Upper lobe of right lung (tissue), 1 donor: ENCODE measurements around the gene MAP4K4. TPM values are rescaled to one million over a fixed set of nuclear protein-coding genes. Genes with fewer than 3 reads are reported as not detected.

Experiments used
- ATAC-seq: fragments of 200-7000 bp; cut with Tn5 transposase; one replicate; pipeline ENCODE4 v1.9.1; 2020; ENCODE audit warnings: mild to moderate bottlenecking, moderate library complexity
- DNase-seq: peaks from one replicate; pipeline ENCODE4 v3.0.0-alpha.2; 2020
- H3K27ac ChIP-seq: fragments of 200-600 bp; one replicate; pipeline ENCODE4 v1.8.0; 2022
- H3K27me3 ChIP-seq: fragments of 200-600 bp; one replicate; pipeline ENCODE4 v1.8.0; 2022; ENCODE audit warnings: mild to moderate bottlenecking
- H3K36me3 ChIP-seq: fragments of 200-600 bp; one replicate; pipeline ENCODE4 v1.8.0; 2022
- H3K4me1 ChIP-seq: fragments of 200-600 bp; one replicate; pipeline ENCODE4 v1.8.0; 2022
- H3K4me3 ChIP-seq: fragments of 200-600 bp; one replicate; pipeline ENCODE4 v1.8.0; 2022; ENCODE audit warnings: mild to moderate bottlenecking
- H3K9me3 ChIP-seq: fragments of 200-600 bp; one replicate; pipeline ENCODE4 v1.8.0; 2022
- CTCF ChIP-seq: fragments of 200-600 bp; IDR thresholded peaks from one replicate; pipeline ENCODE4 v1.8.0; 2022; ENCODE audit warnings: antibody characterized with exemption
- intact Hi-C: fragments of 100-400 bp; cut with DNase I; formaldehyde crosslinking; loops from one replicate; pipeline ENCODE4 v1.11.0; 2022
- total RNA-seq: library from RNA; stranded (reverse); fragmentation: NEBNext Ultra II Directional; extraction: Animal tissue kit (Norgen Biotek cat#: 25700); gene quantifications from one replicate; pipeline ENCODE4 v1.2.1, GENCODE V29; 2021
- donor health status: DM: no; HTN: yes; CAD: no; lungs with severe emphysema.

The MAP4K4 gene
- total RNA-seq, 1 donor from 2014 or later = 88.7 TPM

GRCh38 chr2:101814752-101815151 lies 117.2 kb downstream of the MAP4K4 start:
- H3K36me3 ChIP-seq = no peaks in the 10 kb centered on the region
- H3K9me3 ChIP-seq = no peaks in the 10 kb centered on the region
- TF ChIP-seq CTCF = no peak
- H3K27ac ChIP-seq = no peak overlapping the region
- H3K4me1 ChIP-seq = peaks cover 30% of the 10 kb centered on the region
- no peak overlapping the region for H3K4me3 ChIP-seq
- intact Hi-C loops = no loop called here
- H3K27me3 ChIP-seq = no peaks in the 10 kb centered on the region
- no peak for DNase-seq
- ATAC-seq = no peak

GRCh38 chr2:101815154-101815553 lies 117.6 kb downstream of the MAP4K4 start:
- ATAC-seq (no peak), DNase-seq (no peak)
- no peak overlapping the region for H3K27ac ChIP-seq
- intact Hi-C loops = no loop called here
- no peaks in the 10 kb centered on the region for H3K36me3 ChIP-seq
- no peaks in the 10 kb centered on the region for H3K27me3 ChIP-seq
- H3K4me1 ChIP-seq = peaks cover 33% of the 10 kb centered on the region
- H3K9me3 ChIP-seq = no peaks in the 10 kb centered on the region
- no peak for TF ChIP-seq CTCF
- H3K4me3 ChIP-seq = no peak overlapping the region

- intact Hi-C loops = no loop called here
- DNase-seq (no peak), ATAC-seq (no peak)
- H3K27me3 ChIP-seq = no peaks in the 10 kb centered on the region
- H3K27ac ChIP-seq = no peak overlapping the region
- no peaks in the 10 kb centered on the region for H3K9me3 ChIP-seq
- H3K36me3 ChIP-seq = no peaks in the 10 kb centered on the region
- H3K4me3 ChIP-seq = no peak overlapping the region
- peaks cover 33% of the 10 kb centered on the region for H3K4me1 ChIP-seq
- no peak for TF ChIP-seq CTCF
Observed at GRCh38 chr2:101815739-101816391, 118.4 kb downstream of the MAP4K4 start.

GRCh38 chr2:101816598-101816997 lies 119.1 kb downstream of the MAP4K4 start:
- Histone ChIP-seq H3K36me3 (no peaks in the 10 kb centered on the region), H3K27ac (no peak overlapping the region), H3K27me3 (no peaks in the 10 kb centered on the region), H3K9me3 (no peaks in the 10 kb centered on the region), H3K4me1 (peaks cover 33% of the 10 kb centered on the region), H3K4me3 (no peak overlapping the region)
- intact Hi-C loops = no loop called here
- TF ChIP-seq CTCF = no peak
- peak; percentile 37 for ATAC-seq
- DNase-seq = no peak

GRCh38 chr2:101817481-101817880 lies 120.0 kb downstream of the MAP4K4 start:
- H3K36me3 ChIP-seq = no peaks in the 10 kb centered on the region
- TF ChIP-seq CTCF = no peak
- H3K4me3 ChIP-seq = no peak overlapping the region
- DNase-seq (no peak), ATAC-seq (no peak)
- no peak overlapping the region for H3K27ac ChIP-seq
- intact Hi-C loops = no loop called here
- no peaks in the 10 kb centered on the region for H3K27me3 ChIP-seq
- peaks cover 33% of the 10 kb centered on the region for H3K4me1 ChIP-seq
- no peaks in the 10 kb centered on the region for H3K9me3 ChIP-seq
